ENCODE results near the gene RERG. TPM values are rescaled to one million over a fixed set of nuclear protein-coding genes. Genes with fewer than 3 reads are reported as not detected.
A peak's percentile ranks its signal among the peaks of the same experiment; 100 is the strongest.
"Not testable (repeated sequence)": the region's sequence is repeated elsewhere in the genome, so short reads cannot be mapped to it uniquely, and the experiment has no call there.

RERG gene
- total and polyA plus RNA-seq, 2 donors: 20.2 to 38.4 TPM

DNA sequence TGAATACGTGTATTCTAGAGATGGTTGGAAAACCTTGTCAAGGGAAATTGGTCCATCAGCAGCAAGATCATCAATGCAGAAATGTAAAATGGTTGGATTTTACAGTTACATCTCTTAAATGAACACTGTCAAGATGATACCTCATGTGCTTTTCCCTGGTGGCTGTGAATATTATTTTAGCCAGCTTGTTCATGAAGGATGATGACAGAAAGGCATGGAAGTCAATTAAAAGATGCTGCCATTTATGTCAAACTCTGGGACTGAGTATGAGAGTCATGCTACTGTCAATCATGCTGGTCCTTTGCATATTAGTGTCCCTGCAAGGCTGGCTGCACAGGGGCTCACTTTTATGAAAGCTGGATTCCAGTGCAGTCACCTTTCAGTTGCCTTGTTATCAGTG is 10.3 kb upstream of the RERG start:
- no peak for DNase-seq (ENCODE audit: extremely low spot score)

DNA sequence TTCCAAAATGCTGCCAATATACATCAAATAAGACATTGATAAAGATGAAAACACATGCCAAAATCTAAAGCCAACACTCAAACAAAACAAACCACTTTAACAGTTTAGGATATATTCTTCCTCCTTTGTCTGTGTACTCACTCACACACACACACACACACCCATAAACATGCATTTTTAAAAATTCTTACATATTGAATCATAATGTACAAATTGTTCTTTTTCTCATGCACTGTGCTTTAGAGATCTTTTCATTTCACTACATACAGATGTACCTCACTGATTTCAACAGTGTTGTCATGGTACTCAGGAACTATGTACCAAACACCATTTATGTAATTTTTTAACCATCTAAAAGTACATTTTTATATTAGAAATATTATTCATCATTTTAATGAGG is 9.5 kb upstream of the RERG start:
- no peak for DNase-seq (ENCODE audit: extremely low spot score)
- Histone ChIP-seq H3K36me3 (ENCODE audit: insufficient read depth) (no peaks in the 10 kb centered on the region), H3K27ac (ENCODE audit: low read depth) (no peak overlapping the region), H3K4me1 (ENCODE audit: insufficient read depth) (no peaks in the 10 kb centered on the region), H3K4me3 (ENCODE audit: low read depth, low read length) (no peak overlapping the region)

More for the DNA sequence above, 10.3 kb upstream of the RERG start:
- Histone ChIP-seq H3K36me3 (ENCODE audit: insufficient read depth) (no peaks in the 10 kb centered on the region), H3K4me3 (ENCODE audit: low read depth, low read length) (no peak overlapping the region), H3K27ac (ENCODE audit: low read depth) (no peak overlapping the region), H3K4me1 (ENCODE audit: insufficient read depth) (no peaks in the 10 kb centered on the region)
- WGBS: 74% methylated on average over 1 of the region's 1 CpG

DNA sequence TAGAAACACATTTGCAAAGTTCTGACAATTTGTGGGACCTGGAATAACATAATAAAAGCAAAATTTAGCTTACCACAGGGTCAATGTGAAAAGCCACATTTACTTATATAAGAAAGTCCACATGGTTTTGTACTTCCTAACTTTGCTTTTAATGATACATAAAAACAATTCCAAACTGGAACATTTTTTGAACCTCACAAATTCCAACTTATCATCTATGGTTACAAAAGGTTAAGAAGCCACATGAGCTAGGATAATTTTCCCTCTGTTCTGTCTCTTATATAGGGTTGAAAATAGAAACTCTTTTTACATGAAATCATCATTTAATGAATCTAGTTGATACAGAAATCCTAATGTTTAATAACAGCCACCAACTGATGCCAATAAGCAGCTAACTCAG is 8.9 kb upstream of the RERG start:
- H3K27ac ChIP-seq (ENCODE audit: low read depth): no peak overlapping the region
- DNase-seq (ENCODE audit: extremely low spot score): no peak
- no peaks in the 10 kb centered on the region for H3K36me3 ChIP-seq (ENCODE audit: insufficient read depth)
- no peaks in the 10 kb centered on the region for H3K4me1 ChIP-seq (ENCODE audit: insufficient read depth)
- H3K4me3 ChIP-seq (ENCODE audit: low read depth, low read length): no peak overlapping the region

DNA sequence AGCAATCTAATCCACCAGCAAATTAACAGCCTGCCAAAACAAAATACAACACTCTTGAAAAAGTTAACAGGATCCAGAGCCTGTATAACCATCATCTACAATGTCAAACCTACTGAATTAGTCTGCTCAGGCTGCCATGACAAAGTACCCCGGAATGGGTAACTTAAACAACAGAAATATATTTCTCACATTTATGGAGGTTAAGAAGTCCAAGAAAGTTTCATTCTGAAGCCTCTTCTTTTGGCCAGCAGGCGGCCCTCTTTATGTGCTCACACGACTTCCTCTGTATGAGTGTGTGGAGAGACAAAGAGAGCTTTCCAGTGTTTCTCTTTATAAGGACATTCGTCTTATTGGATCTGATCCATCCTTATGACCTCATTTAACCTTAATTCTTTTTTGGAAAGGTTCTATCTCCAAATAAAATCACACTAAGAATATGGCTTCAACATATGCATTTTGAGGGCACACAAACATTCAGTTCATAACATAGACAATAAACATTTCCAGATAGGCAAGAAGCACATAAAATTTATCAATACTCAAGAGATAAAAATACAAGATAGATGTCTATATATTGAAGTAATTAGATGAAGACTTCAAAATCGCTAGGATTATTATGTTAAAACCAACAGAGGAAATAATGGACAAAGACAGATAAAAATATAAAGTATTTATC is 5.9 kb upstream of the RERG start:
- Histone ChIP-seq H3K36me3 (ENCODE audit: insufficient read depth) (no peaks in the 10 kb centered on the region), H3K4me1 (ENCODE audit: insufficient read depth) (no peaks in the 10 kb centered on the region), H3K27ac (ENCODE audit: low read depth) (no peak overlapping the region), H3K4me3 (ENCODE audit: low read depth, low read length) (no peak overlapping the region)
- no peak for DNase-seq (ENCODE audit: extremely low spot score)
- WGBS: 29% methylated on average over 5 of the region's 5 CpGs

DNA sequence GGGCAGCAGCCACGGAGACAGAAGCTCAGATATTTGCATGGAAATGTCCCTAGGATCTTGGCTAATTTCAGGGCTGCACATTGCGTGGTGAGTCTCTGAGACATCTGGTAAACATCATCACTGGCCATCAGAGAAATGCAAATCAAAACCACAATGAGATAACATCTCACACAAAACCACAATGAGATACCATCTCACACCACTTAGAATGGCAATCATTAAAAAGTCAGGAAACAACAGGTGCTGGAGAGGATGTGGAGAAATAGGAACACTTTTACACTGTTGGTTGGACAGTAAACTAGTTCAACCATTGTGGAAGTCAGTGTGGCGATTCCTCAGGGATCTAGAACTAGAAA is 4.6 kb upstream of the RERG start:
- H3K4me3 ChIP-seq (ENCODE audit: low read depth, low read length); H3K36me3 ChIP-seq (ENCODE audit: insufficient read depth); H3K27ac ChIP-seq (ENCODE audit: low read depth); H3K4me1 ChIP-seq (ENCODE audit: insufficient read depth); DNase-seq (ENCODE audit: extremely low spot score): not testable (repeated sequence)
- WGBS: 47% methylated on average over 2 of the region's 3 CpGs

DNA sequence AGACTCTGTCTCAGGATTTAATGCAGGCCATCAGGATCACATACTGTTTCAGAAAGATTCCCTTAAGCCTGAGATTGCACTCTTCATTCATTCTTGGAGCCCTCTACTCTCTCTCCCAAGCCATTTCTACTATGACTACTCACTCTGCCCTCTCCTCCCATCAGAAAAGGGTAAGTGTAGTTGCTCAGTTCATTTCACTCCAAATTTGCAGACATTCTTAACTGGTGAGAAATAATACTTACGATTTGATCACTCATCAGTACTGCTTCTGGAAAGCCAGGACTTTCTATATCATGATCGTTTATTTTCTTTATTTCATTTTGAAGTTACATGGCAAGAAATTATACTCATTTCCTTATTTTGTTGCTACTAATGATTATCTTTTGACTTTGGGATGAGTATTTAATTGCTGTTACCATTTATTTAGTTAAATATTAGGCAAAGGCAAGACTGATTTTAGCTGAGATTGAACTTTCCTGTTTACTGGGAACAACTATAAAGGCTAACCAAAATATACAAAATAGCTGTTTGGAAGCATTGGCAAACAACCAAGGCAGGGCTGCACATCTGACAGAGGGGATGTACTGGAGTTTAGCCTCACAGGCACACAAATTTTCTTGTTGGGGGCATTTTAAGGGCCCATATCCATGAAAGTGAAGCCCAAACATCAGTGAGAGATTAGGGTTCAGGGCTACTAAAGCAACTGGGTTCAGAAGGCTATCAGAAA is 4.1 kb upstream of the RERG start:
- H3K4me3 ChIP-seq (ENCODE audit: low read depth, low read length): no peak overlapping the region
- H3K4me1 ChIP-seq (ENCODE audit: insufficient read depth): no peaks in the 10 kb centered on the region
- H3K36me3 ChIP-seq (ENCODE audit: insufficient read depth): no peaks in the 10 kb centered on the region
- WGBS: 73% methylated on average over 2 of the region's 2 CpGs
- DNase-seq (ENCODE audit: extremely low spot score): no peak
- peak overlapping the region; percentile 30 for H3K27ac ChIP-seq (ENCODE audit: low read depth)

DNA sequence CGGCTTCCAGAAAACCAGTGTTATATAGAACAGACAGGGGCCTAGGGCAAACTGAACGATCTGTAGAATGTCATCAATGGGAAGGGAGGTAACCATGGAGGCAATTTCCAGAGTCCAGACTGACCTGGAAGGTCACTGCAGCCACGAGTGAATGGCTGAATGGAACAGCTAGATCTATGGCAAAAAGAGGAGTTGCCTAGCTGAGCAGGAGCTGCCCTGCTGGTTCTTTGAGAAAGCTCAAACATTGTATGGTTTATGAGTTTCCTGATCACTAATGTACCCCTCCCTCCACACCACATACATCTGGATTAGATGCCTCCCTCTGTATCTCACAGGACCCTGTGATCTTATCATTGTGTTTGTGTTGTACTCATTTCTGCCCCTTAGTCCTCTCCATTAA is 1.0 kb upstream of the RERG start:
- H3K4me3 ChIP-seq (ENCODE audit: low read depth, low read length): no peak overlapping the region
- no peaks in the 10 kb centered on the region for H3K36me3 ChIP-seq (ENCODE audit: insufficient read depth)
- no peak overlapping the region for H3K27ac ChIP-seq (ENCODE audit: low read depth)
- DNase-seq (ENCODE audit: extremely low spot score): no peak
- WGBS: 58% methylated on average over 3 of the region's 3 CpGs
- H3K4me1 ChIP-seq (ENCODE audit: insufficient read depth): no peaks in the 10 kb centered on the region

DNA sequence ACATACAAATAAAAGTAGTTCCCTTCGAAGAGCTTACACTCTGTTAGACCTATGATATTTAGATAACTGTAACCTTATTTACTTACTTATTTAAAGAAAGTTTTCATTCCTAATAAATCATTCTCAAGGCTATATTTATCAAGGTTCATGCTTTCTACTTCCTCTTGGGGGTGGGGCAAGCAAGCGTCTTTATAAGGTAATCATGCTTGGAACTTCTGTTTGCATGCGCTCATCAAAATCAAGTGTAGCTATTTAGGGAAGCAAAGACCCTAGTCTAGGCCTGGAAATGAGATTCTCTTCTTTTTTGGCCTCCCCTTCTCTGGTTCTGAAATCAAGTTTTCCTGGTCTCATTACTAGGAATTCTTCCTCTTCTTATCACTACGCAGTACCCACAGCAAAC is 766 bp downstream of the RERG start:
- 42% methylated on average over 4 of the region's 4 CpGs for WGBS
- no peaks in the 10 kb centered on the region for H3K36me3 ChIP-seq (ENCODE audit: insufficient read depth)
- peak overlapping the region; percentile 41 for H3K4me3 ChIP-seq (ENCODE audit: low read depth, low read length)
- no peaks in the 10 kb centered on the region for H3K4me1 ChIP-seq (ENCODE audit: insufficient read depth)
- no peak for DNase-seq (ENCODE audit: extremely low spot score)
- H3K27ac ChIP-seq (ENCODE audit: low read depth): peak overlapping the region; percentile 13

DNA sequence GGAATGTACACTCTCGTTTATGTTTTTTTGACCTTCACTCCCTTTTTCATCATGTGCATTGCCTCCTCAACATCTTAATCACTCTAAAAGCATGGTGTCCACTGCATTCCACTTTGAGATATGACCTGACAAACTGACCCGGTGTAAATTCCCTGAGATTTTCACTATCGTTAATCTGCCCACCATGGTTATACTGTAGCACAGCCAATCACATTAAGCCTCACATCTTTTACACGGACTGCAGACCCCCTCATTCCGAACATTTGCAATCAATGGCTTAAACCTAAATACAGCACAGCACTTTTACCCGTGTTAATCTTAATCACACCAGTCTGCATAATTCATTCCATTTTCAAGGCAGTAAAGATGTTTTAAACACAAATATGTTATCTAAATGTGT is 2.4 kb downstream of the RERG start:
- WGBS: 70% methylated on average over 6 of the region's 6 CpGs
- H3K27ac ChIP-seq (ENCODE audit: low read depth): no peak overlapping the region
- H3K4me3 ChIP-seq (ENCODE audit: low read depth, low read length): no peak overlapping the region
- DNase-seq (ENCODE audit: extremely low spot score): no peak
- H3K36me3 ChIP-seq (ENCODE audit: insufficient read depth): no peaks in the 10 kb centered on the region
- H3K4me1 ChIP-seq (ENCODE audit: insufficient read depth): no peaks in the 10 kb centered on the region

DNA sequence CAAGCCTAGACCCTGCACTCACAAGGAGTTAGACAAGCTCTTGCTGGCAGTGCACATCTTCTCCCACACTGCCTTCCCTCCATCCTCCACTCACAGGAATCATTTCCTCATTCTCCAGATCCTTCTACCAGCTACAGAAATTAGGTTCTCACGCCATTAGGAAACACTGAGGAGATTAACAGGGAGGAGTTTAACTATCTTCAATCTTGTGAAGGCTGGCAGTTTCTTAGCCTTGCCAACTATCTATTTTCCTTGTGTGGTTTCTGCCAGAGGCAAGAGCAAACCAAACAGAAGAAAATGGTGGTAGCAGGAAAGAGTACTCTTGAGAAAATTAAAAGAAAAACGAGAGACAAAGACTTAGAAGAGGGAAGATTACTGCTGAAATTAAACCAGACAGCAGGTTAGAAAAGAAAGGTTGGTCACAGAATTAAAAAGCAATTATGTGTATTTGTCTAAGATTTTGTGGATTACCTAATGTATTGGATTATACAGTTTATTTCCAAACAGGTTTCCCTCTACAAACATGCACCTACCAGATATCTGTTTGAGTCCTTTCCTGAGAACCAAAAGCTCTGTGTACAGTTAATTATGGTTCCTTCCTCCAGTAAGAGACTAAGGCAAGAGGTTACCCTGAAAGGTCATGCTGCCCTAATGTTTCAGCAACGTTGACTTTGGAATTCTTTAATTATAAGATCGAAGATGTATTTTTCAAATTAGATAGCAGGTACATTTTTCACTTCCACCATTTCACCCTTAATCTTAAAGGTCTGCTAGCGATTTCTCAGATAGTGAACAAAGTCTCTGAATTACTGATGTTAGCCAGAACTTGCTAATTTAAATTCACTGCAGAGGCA is 5.0 kb downstream of the RERG start:
- no peaks in the 10 kb centered on the region for H3K36me3 ChIP-seq (ENCODE audit: insufficient read depth)
- no peak overlapping the region for H3K27ac ChIP-seq (ENCODE audit: low read depth)
- H3K4me1 ChIP-seq (ENCODE audit: insufficient read depth): no peaks in the 10 kb centered on the region
- DNase-seq (ENCODE audit: extremely low spot score): no peak
- no peak overlapping the region for H3K4me3 ChIP-seq (ENCODE audit: low read depth, low read length)
- WGBS: 71% methylated on average over 5 of the region's 5 CpGs

DNA sequence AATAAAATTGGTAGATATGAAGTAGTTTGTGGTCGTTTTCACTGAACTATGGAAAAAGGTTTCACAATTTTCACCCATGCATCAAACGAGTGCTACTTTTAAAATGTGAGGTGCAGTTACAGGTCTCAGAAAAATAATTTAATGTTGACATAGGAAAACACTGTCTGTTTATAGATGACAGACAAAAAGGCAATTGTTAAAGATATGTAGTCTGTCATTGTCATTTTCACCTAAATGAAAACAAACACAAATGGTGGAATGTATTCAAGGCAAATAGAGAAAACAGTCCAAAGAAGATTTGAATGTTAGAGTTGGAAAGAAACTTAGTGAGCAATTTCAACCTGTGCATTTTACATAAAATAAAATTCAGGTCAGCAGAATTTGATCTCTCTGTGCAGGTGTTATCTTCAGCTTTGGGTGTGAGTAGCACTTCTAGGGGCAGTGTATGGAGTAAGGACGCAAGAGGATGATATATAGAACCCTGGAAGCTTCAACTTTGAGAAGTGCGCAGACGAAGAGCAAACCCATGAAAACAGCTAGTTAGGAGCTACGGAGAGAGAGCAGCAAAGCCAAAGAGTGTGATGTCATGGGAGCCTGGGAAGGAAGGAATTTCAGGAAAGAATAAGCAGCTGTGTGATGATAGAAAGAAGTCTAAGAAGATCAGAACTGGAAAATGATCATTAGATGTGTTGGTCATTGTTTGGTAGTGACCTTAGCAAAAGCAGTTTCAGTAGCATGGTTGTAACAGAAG is 6.2 kb downstream of the RERG start:
- Histone ChIP-seq H3K36me3 (ENCODE audit: insufficient read depth) (no peaks in the 10 kb centered on the region), H3K27ac (ENCODE audit: low read depth) (no peak overlapping the region), H3K4me3 (ENCODE audit: low read depth, low read length) (no peak overlapping the region), H3K4me1 (ENCODE audit: insufficient read depth) (no peaks in the 10 kb centered on the region)
- no peak for DNase-seq (ENCODE audit: extremely low spot score)
- WGBS: 75% methylated on average over 6 of the region's 6 CpGs

DNA sequence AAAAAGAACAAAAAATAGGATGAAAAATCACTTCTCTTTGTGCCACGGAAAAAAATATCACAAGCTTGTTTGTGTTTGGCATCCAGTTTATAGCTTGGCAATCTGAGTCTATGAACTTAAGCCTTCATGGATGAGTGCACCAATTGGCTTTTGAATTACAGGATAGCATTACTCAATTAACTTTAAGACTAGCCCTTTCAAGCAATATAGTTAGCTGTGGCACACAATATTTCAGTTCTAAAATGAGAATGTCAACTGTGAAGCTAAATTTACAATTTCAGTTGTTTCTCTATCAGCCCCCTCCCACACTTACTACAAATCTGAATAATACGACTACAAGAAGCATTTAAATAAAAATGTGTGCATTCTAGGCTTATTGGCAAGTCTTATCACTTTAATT is 8.3 kb downstream of the RERG start:
- no peaks in the 10 kb centered on the region for H3K36me3 ChIP-seq (ENCODE audit: insufficient read depth)
- 74% methylated on average over 2 of the region's 2 CpGs for WGBS
- DNase-seq (ENCODE audit: extremely low spot score): no peak
- H3K27ac ChIP-seq (ENCODE audit: low read depth): no peak overlapping the region
- H3K4me1 ChIP-seq (ENCODE audit: insufficient read depth): no peaks in the 10 kb centered on the region
- H3K4me3 ChIP-seq (ENCODE audit: low read depth, low read length): no peak overlapping the region

DNA sequence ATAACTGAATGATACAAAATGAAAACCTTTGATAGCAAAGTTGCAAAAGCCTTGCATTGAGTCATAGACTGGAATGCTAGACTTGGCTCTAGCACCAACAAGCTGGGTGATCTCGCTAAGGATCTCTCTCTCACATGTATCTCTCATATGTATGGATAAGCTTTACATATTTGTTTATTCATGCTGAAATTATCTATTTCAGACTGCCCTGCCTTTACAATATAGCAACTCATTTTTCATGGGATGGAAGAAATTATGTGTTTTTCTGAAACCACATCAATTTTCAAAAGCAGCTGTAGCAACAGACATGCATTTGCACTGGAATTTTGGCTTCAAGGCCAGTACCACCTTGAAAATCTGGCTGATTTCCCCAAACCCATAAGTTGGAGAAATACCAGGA is 11.4 kb downstream of the RERG start:
- no peaks in the 10 kb centered on the region for H3K4me1 ChIP-seq (ENCODE audit: insufficient read depth)

More for the DNA sequence above, 11.4 kb downstream of the RERG start:
- H3K36me3 ChIP-seq (ENCODE audit: insufficient read depth): no peaks in the 10 kb centered on the region
- no peak overlapping the region for H3K4me3 ChIP-seq (ENCODE audit: low read depth, low read length)
- no peak overlapping the region for H3K27ac ChIP-seq (ENCODE audit: low read depth)
- no peak for DNase-seq (ENCODE audit: extremely low spot score)
- WGBS: 26% methylated on average over 1 of the region's 1 CpG
